ENCODE measurements around the gene DGCR8.

The DGCR8 gene

DNA sequence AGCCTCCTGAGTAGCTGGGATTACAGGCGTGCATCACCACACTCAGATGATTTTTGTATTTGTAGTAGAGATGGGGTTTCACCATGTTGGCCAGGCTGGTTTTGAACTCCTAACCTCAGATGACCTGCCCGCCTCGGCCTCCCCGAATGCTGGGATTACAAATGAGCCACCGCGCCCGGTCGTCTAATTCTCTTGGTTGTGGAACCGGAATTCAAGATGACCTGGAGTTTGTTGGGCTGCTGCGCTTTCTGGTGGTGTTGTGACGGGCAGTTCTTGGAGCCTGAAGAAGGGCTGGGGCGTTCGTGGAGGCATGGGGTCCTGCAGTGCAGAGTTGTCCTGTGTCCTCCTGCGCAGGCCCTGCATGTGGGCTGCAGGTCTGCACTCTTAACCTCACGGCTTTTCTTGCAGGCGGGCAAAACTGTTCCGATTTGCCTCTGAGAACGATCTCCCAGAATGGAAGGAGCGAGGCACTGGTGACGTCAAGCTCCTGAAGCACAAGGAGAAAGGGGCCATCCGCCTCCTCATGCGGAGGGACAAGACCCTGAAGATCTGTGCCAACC lies 41.9 kb downstream of the DGCR8 start:
- in situ Hi-C loops (cut with MboI; ENCODE audit: low sequenced_read_pairs): no loop called here

DNA sequence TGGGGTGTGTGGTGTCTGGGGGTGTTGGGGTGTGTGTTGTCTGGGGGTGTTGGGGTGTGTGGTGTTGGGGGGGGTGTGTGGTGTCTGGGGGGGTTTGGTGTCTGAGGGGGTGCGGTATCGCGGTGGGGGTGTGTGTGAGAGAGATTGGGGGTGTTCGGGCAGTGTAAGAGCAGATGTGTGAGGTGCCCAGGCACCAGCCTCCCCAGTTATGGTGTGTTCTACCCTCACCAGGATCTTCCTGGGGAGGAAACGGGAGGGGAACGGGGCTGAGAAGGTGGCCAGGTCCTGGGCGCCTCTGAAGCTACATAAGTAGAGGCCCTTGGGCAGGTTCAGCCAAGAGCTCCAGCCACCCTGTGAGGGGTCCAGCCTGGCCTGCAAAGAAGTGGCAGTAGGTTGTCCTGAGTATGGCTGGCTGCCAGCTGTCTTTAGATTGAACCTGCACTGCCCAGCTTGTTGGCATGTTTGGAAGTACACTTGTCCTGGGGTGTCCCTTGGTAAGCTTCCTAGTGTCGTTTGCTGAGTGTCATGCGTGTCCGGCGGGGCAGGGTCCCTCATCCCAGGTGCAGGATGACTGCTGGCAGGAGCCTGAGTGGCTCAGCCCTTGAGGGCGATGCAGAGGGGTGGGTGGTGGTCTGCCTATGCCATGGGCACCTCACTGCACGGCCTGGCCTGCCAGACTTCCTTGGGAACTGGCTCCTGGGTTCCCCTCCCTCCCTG lies 43.5 kb downstream of the DGCR8 start:
- in situ Hi-C loops (cut with MboI; ENCODE audit: low sequenced_read_pairs): no loop called here

- in situ Hi-C loops (cut with MboI; ENCODE audit: low sequenced_read_pairs): no loop called here
Measured at GRCh38 chr22:20124083-20124787, 44.2 kb downstream of the DGCR8 start.

DNA sequence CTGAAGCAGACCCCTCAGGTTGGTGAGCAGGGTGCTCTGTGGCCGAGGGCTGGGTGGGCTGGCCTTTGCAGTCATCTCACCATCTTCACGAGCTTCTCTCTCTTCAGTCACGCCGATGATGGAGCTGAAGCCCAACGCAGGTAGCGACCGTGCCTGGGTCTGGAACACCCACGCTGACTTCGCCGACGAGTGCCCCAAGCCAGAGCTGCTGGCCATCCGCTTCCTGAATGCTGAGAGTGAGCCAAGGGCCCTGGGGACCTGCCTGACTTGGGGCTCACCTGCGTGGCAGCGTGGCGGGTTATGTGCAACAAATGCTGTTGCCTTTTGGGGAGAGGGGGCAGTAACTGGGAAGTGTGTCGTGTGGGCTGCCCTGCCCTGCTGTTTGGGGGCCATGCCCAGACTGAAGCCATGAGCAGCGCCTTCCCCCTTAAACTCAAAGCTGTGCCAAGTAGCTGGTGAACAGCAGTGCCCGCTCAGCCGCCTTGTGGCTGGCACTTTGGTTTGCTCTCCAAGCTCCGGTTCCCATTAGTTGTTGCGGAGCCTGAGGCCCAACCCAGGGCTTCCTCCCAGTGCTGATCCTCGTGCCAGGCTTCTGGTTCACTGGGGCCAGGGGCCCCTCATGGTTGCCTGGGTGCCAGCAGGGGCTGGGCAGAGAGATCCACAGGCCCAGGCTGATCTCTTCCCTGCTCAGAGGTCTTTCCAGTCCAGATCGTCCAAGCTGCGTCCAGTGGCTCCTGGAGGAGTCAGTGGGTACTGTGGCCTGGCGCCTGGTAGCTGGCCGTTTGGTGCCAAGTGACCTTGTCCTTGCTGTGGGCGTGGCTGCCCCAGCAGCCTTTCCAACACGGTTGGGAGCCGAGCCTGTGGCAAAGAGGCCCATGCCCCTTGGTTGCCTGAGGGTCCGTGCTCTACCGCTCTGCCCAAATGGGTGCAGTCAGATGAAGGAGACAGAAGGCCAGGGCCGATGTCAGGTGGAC lies 45.4 kb downstream of the DGCR8 start:
- in situ Hi-C loops (cut with MboI; ENCODE audit: low sequenced_read_pairs): no loop called here

DNA sequence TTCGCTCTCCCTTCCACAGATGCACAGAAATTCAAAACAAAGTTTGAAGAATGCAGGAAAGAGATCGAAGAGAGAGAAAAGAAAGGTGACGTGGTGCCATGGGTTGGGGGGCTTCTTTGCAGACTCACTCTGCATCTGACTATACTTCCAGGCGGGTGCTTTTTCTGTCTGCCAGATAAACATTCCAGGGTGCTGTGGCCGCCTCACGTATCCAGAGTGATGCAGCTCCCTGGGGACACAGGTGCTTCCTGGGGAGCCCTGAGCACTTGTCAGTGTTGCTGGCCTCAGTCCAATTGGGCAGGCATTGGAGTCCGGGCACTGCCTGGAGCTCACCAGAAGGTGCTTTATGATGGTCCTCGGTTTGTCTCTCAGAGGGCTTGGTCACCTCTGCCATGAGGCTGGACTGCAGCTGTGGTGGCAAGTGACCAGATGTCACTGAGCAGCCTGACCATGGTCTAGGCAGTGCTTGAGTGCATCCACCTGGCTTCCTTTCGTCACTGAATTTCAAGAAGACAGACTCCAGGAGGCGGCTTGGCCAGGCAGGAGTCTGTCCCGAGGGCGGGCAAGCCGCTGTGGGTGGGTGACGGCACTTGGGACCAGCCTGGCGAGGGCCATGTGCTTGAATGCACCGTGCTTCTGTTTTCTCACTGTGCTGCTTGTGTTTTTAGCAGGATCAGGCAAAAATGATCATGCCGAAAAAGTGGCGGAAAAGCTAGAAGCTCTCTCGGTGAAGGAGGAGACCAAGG lies 46.4 kb downstream of the DGCR8 start:
- in situ Hi-C loops (cut with MboI; ENCODE audit: low sequenced_read_pairs): no loop called here

DNA sequence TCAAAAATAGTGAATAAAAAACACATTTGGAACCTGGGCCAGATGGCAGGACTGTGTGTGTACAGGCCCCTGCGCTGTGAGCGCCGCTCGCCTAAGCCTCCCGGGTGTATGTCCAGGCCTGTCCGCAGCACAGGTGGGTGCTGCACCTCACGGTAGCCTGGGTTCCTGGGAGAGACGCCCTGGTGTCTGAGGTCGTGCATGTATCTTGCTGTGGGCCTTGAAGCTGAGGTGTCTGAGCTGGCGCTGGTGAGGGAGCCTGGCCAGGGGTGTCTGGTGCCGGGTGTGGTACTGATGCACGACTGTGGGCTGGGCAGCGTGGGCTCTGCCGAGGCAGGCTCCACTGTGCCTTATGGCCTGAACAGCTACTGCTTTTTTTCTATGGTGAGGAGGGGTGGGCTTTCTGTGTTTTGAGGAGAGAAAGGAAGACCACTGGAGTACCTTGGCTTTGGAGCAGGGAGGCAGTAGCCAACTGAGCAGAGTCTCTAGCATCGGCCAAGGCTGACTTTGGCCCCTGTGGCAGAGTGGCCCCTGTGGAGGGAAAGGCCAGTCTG lies 47.4 kb downstream of the DGCR8 start:
- in situ Hi-C loops (cut with MboI; ENCODE audit: low sequenced_read_pairs): no loop called here

GRCh38 chr22:20127869-20128618 lies 48.0 kb downstream of the DGCR8 start:
- in situ Hi-C loops (cut with MboI; ENCODE audit: low sequenced_read_pairs): no loop called here

DNA sequence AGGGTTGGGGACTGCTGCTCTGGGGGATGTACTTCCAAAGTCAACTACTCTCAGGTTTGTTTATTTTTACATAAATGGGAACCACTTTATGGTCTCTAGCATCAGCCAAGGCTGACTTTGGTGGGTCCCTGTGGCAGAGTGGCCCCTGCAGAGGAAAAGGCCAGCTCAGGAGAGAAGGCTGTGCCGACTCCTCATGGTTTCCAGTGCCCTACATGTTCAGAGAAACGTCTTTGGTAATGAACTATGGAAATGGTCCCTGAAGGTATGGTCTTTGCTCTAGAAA lies 48.5 kb downstream of the DGCR8 start:
- in situ Hi-C loops (cut with MboI; ENCODE audit: low sequenced_read_pairs): no loop called here

DNA sequence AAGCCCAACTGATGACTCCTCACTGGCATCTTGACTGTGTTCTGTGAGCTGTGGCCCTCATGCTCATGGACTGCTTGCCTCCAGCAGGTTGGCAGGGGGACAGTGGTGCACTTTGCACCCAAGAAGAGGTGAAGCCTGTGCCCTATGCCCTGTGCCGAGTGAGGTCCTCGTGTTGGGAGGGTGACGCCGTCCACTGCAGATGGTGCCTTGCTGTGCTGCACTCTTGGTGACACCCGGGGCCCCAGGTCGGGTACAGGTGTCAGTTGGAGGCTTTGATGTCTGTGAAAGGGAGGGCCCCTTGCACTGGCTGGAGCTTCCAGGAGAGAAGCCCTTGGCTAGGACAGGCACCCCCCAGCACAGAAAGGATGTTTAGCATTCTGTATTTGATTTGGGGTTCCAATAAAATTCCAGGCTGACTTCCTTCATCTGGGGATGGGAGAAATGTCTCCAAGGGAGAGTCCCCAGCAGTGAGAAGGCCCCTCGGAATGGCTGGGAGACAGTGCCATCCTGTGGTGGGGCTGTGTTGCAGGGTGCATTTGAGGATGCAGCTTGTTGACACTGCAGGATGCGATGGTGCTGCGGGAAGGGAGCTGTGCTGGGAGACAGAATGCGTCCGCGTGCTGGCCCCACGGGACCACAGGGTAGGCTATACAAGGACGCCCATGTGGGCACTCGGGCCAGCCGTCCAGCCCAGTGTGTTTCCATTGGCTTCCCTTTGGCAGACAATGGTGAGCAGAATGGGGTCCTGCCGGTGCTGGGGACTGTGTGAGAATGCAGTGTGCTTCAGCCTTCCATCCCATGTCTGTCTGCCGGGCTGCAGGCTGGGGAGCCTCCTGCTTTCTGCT lies 49.1 kb downstream of the DGCR8 start:
- in situ Hi-C loops (cut with MboI; ENCODE audit: low sequenced_read_pairs): no loop called here

DNA sequence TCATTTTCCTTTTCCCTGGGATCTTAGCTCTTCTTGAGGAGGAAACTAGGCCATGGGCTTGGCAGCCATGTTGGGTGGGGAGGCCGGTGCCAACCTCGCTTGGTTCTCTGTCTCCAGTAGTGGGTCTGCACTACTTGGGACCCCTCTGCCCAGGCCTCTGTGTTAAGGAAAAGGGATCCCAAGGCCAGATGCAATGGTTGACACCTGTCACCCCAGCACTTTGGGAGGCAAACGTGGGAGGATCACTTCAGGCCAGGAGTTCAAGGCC lies 49.6 kb downstream of the DGCR8 start:
- in situ Hi-C loops (cut with MboI; ENCODE audit: low sequenced_read_pairs): no loop called here

GRCh38 chr22:20130319-20130718 lies 50.3 kb downstream of the DGCR8 start:
- in situ Hi-C loops (cut with MboI; ENCODE audit: low sequenced_read_pairs): no loop called here

GRCh38 chr22:20130731-20131596 lies 50.9 kb downstream of the DGCR8 start:
- in situ Hi-C loops (cut with MboI; ENCODE audit: low sequenced_read_pairs): no loop called here

DNA sequence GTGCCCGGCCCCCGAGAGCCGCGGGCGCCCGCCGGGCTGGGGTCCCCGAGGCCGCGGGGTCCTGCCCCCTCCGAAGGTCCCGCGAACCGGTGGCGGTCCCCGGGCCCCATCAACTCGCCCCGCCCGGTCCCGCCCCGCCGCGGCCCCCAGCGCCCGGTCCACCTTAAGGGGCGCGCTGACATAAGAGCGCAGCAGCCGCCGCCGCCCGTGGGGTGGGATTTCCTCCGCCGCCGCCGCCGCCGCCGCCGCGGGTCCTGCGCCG lies 51.5 kb downstream of the DGCR8 start, which contains the start of gene ZDHHC8:
TSS of gene ZDHHC8 (plus strand) at position 208 of the 262 bp plus-strand sequence. CDS start 144 bp downstream, outside the sequence.
- in situ Hi-C loops (cut with MboI; ENCODE audit: low sequenced_read_pairs): no loop called here

GRCh38 chr22:20131859-20132685 lies 52.0 kb downstream of the DGCR8 start:
- in situ Hi-C loops (cut with MboI; ENCODE audit: low sequenced_read_pairs): no loop called here

DNA sequence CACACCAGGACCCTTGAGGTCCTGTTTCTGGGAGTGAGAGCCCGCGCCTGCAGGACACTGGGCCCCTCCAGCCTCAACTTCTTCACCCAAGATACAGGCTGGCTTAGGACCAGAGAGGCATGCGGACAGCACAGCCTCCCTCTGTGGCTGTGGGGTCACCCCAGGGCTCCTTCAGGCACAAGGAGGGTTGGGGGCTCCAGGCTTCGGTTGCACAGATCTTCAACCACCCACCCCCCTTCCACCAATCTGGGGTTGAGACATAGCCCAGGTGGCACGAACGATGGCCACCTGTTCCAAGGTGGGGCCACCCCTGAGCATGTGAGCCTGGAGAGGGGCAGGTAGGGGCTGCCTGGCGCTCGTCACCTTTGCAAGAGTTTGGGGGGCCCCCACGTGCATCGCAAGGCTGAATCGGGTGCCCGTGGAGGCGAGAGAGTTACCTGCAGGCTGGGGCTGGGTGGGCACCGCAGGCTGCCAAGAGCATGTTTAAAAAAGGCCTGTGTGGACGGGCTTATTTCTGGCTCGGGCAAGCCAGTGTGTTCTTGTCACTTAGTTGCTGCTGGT lies 52.7 kb downstream of the DGCR8 start:
- in situ Hi-C loops (cut with MboI; ENCODE audit: low sequenced_read_pairs): no loop called here

DNA sequence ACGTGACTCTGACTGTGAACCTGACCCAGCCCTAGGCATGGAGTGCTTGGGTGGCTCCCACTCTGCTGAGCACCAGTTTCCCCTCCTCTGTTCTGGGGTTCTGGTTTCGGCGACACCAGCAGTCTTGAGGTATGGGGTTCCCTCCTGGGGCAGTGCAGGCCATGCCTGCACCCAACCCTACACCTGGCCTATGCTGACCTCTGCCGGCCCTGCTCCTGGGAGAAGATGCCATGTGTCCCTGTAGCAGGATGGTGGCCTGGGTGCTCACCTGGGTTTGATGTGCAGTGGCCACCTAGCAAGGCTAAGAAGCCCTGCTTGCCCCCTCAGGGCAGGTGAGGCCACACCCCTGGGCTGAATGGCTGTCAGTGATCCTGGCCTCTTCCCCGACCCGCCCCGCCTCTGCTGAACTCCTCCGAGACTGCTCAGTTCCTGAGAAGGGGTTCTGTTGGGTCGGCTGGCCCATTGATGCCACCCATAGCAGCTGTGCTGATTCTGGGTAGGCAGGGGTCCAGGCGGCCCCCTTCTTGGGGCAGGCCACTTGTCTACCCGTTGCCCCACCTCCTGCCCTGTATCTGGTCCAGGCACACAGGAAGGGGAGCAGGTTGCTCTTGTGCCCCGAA lies 54.0 kb downstream of the DGCR8 start:
- in situ Hi-C loops (cut with MboI; ENCODE audit: low sequenced_read_pairs): no loop called here

GRCh38 chr22:20135265-20135664 lies 55.2 kb downstream of the DGCR8 start:
- in situ Hi-C loops (cut with MboI; ENCODE audit: low sequenced_read_pairs): no loop called here

Measured in hTERT RPE-1 (cell line).